ENCODE data around the gene EBI3. TPM values are rescaled to one million over a fixed set of nuclear protein-coding genes. Genes with fewer than 3 reads are reported as not detected.

The EBI3 gene
- total RNA-seq, 4 donors from 2014 or later = 0.96 to 3.7 (median 3.7) TPM; not detected in 1

- DNase-seq = peak; percentile 99
- H3K27me3 ChIP-seq = no peaks in the 10 kb centered on the region
- H3K4me3 ChIP-seq = peak within 1 kb of the TSS; percentile 51 to 90 (median 64)
- peaks cover 0 to 30% (median 15%) of the 10 kb centered on the region in 4 donors for H3K36me3 ChIP-seq
- peak; percentile 62 for TF ChIP-seq POLR2A (IDR thresholded peaks at IDR 0.05)
- peak; percentile 12 to 45 (median 21) for TF ChIP-seq CTCF (IDR thresholded peaks at IDR 0.05)
- TF ChIP-seq EP300 (IDR thresholded peaks at IDR 0.05; ENCODE audit: low read depth) = no peak
- TF ChIP-seq POLR2AphosphoS5 (IDR thresholded peaks at IDR 0.05) = peak in 2 of 3 donors; percentile 38 to 68
- no peaks in the 10 kb centered on the region for H3K9me3 ChIP-seq
- peak within 1 kb of the TSS; percentile 90 to 98 (median 96) for H3K27ac ChIP-seq
- 0% methylated on average over 42 of the region's 45 CpGs; no CpG with 5 or more reads in 1 of the 2 donors for WGBS, 2 donors (ENCODE audit: low coverage in 1 of 2)
- intact Hi-C loops (cut with DNase I; ENCODE audit: low total_unique reads) = no loop called here
- H3K4me1 ChIP-seq = peaks cover 3 to 11% (median 8%) of the 10 kb centered on the region in 4 donors
- in situ Hi-C loops (cut with MboI; ENCODE audit: low pct_ligation_motif_present in 1 of 4, low pct_unique_long_range_greater_than_20kb in 1 of 4, low sequenced_read_pairs in 3 of 4) = no loop called here
Measured at GRCh38 chr19:4246767-4247593, 17.7 kb downstream of the EBI3 start, which contains the start of gene YJU2. YJU2 (plus strand) TSS chr19:4247080; CDS start chr19:4247147, 67 bp downstream.

- H3K4me1 ChIP-seq = no peaks in the 10 kb centered on the region
- no peak overlapping the region for H3K4me3 ChIP-seq
- intact Hi-C loops (cut with DNase I; ENCODE audit: low total_unique reads) (no loop called here), in situ Hi-C loops (cut with MboI; ENCODE audit: low pct_ligation_motif_present in 1 of 4, low pct_unique_long_range_greater_than_20kb in 1 of 4, low sequenced_read_pairs in 3 of 4) (loop anchor here in 1 of 4 donors (25.0 kb wide), 1 partner anchor 106 kb away; no protein-coding TSS in a partner anchor)
- no peak for DNase-seq
- H3K9me3 ChIP-seq = no peaks in the 10 kb centered on the region
- no peaks in the 10 kb centered on the region for H3K27me3 ChIP-seq
- WGBS, 2 donors (ENCODE audit: low coverage in 1 of 2) = 98% methylated on average over 4 of the region's 4 CpGs; no CpG with 5 or more reads in 1 of the 2 donors
- H3K27ac ChIP-seq = no peak overlapping the region
- no peak for TF ChIP-seq CTCF (IDR thresholded peaks at IDR 0.05)
- no peak for TF ChIP-seq POLR2AphosphoS5 (IDR thresholded peaks at IDR 0.05)
- no peak for TF ChIP-seq POLR2A (IDR thresholded peaks at IDR 0.05)
- TF ChIP-seq EP300 (IDR thresholded peaks at IDR 0.05; ENCODE audit: low read depth) = no peak
- peaks cover 1 to 90% (median 38%) of the 10 kb centered on the region in 4 donors for H3K36me3 ChIP-seq
Measured at GRCh38 chr19:4256563-4256962, 27.2 kb downstream of the EBI3 start.

GRCh38 chr19:4257025-4257424 is 27.7 kb downstream of the EBI3 start:
- no peak overlapping the region for H3K27ac ChIP-seq
- 80 to 85% methylated on average over 6 of the region's 6 CpGs for WGBS, 2 donors (ENCODE audit: low coverage in 1 of 2)
- H3K27me3 ChIP-seq = no peaks in the 10 kb centered on the region
- DNase-seq = no peak
- H3K9me3 ChIP-seq = no peaks in the 10 kb centered on the region
- intact Hi-C loops (cut with DNase I; ENCODE audit: low total_unique reads) = no loop called here
- in situ Hi-C loops (cut with MboI; ENCODE audit: low pct_ligation_motif_present in 1 of 4, low pct_unique_long_range_greater_than_20kb in 1 of 4, low sequenced_read_pairs in 3 of 4) = loop anchor here in 1 of 4 donors (25.0 kb wide), 1 partner anchor 105 kb away; no protein-coding TSS in a partner anchor
- H3K36me3 ChIP-seq = peaks cover 1 to 90% (median 38%) of the 10 kb centered on the region in 4 donors
- TF ChIP-seq POLR2AphosphoS5 (IDR thresholded peaks at IDR 0.05) = no peak
- TF ChIP-seq POLR2A (IDR thresholded peaks at IDR 0.05) = no peak
- no peak for TF ChIP-seq EP300 (IDR thresholded peaks at IDR 0.05; ENCODE audit: low read depth)
- TF ChIP-seq CTCF (IDR thresholded peaks at IDR 0.05) = no peak
- H3K4me3 ChIP-seq = no peak overlapping the region
- no peaks in the 10 kb centered on the region for H3K4me1 ChIP-seq

- H3K4me3 ChIP-seq = no peak overlapping the region
- no peaks in the 10 kb centered on the region for H3K27me3 ChIP-seq
- intact Hi-C loops (cut with DNase I; ENCODE audit: low total_unique reads) (no loop called here), in situ Hi-C loops (cut with MboI; ENCODE audit: low pct_ligation_motif_present in 1 of 4, low pct_unique_long_range_greater_than_20kb in 1 of 4, low sequenced_read_pairs in 3 of 4) (loop anchor here in 1 of 4 donors (25.0 kb wide), 1 partner anchor 104 kb away; no protein-coding TSS in a partner anchor)
- no peak overlapping the region for H3K27ac ChIP-seq
- 93% methylated on average over 28 of the region's 28 CpGs; no CpG with 5 or more reads in 1 of the 2 donors for WGBS, 2 donors (ENCODE audit: low coverage in 1 of 2)
- peaks cover 0 to 80% (median 39%) of the 10 kb centered on the region in 4 donors for H3K36me3 ChIP-seq
- no peaks in the 10 kb centered on the region for H3K4me1 ChIP-seq
- TF ChIP-seq POLR2AphosphoS5 (IDR thresholded peaks at IDR 0.05) (no peak), POLR2A (IDR thresholded peaks at IDR 0.05) (no peak), EP300 (IDR thresholded peaks at IDR 0.05; ENCODE audit: low read depth) (no peak), CTCF (IDR thresholded peaks at IDR 0.05) (no peak)
- DNase-seq = no peak
- H3K9me3 ChIP-seq = no peaks in the 10 kb centered on the region
Measured at GRCh38 chr19:4258181-4258580, 28.9 kb downstream of the EBI3 start.
